HUES48 (cell line): Measurements from ENCODE around the gene MBOAT1.
"Not testable (repeated sequence)": the region's sequence is repeated elsewhere in the genome, so short reads cannot be mapped to it uniquely, and the experiment has no call there.

Source experiments
- H3K27ac ChIP-seq: one replicate; pipeline ENCODE4 v1.7.0; 2013; ENCODE audit warnings: low read depth, low read length, inconsistent platforms
- H3K27me3 ChIP-seq: 2 replicates; pipeline ENCODE4 v1.6.1; 2013; ENCODE audit warnings: mild to moderate bottlenecking, low read length; ENCODE audit not compliant: control insufficient read depth, insufficient read depth
- H3K36me3 ChIP-seq: 2 replicates; pipeline ENCODE4 v1.6.1; 2013; ENCODE audit warnings: low read length; ENCODE audit not compliant: control insufficient read depth, insufficient read depth
- H3K4me1 ChIP-seq: 2 replicates; pipeline ENCODE4 v1.6.1; 2013; ENCODE audit warnings: mild to moderate bottlenecking, low read length; ENCODE audit not compliant: control insufficient read depth, insufficient read depth
- H3K4me3 ChIP-seq: 2 replicates; pipeline ENCODE4 v1.5.1; 2013; ENCODE audit warnings: mild to moderate bottlenecking, low read depth, low read length
- H3K9ac ChIP-seq: 2 replicates; pipeline ENCODE4 v1.6.1; 2013; ENCODE audit warnings: mild to moderate bottlenecking, low read depth, low read length, moderate library complexity
- H3K9me3 ChIP-seq: 2 replicates; pipeline ENCODE4 v1.6.1; 2013; ENCODE audit warnings: low read length; ENCODE audit not compliant: control insufficient read depth, insufficient read depth

MBOAT1 gene

GRCh38 chr6:20182069-20182468, 30.2 kb downstream of the MBOAT1 start:
- H3K9me3 ChIP-seq = no peaks in the 10 kb centered on the region
- H3K4me1 ChIP-seq = no peaks in the 10 kb centered on the region
- H3K27ac ChIP-seq = no peak overlapping the region

GRCh38 chr6:20180935-20181334, 31.3 kb downstream of the MBOAT1 start:
- Histone ChIP-seq H3K27me3 (no peaks in the 10 kb centered on the region), H3K9me3 (no peaks in the 10 kb centered on the region), H3K36me3 (no peaks in the 10 kb centered on the region), H3K9ac (no peak overlapping the region), H3K4me3 (no peak overlapping the region), H3K27ac (no peak overlapping the region), H3K4me1 (no peaks in the 10 kb centered on the region)

More at GRCh38 chr6:20182069-20182468, 30.2 kb downstream of the MBOAT1 start:
- no peak overlapping the region for H3K4me3 ChIP-seq
- no peak overlapping the region for H3K9ac ChIP-seq
- H3K36me3 ChIP-seq = no peaks in the 10 kb centered on the region
- H3K27me3 ChIP-seq = no peaks in the 10 kb centered on the region

GRCh38 chr6:20179287-20180045, 32.8 kb downstream of the MBOAT1 start:
- H3K36me3 ChIP-seq, H3K27ac ChIP-seq, H3K9ac ChIP-seq, H3K4me1 ChIP-seq, H3K27me3 ChIP-seq, H3K9me3 ChIP-seq, H3K4me3 ChIP-seq: not testable (repeated sequence)

- H3K27me3 ChIP-seq = no peaks in the 10 kb centered on the region
- H3K4me3 ChIP-seq = no peak overlapping the region
- H3K4me1 ChIP-seq = no peaks in the 10 kb centered on the region
- no peak overlapping the region for H3K27ac ChIP-seq
- H3K9ac ChIP-seq = no peak overlapping the region
- H3K36me3 ChIP-seq = no peaks in the 10 kb centered on the region
- no peaks in the 10 kb centered on the region for H3K9me3 ChIP-seq
Observed at GRCh38 chr6:20178327-20178726, 33.9 kb downstream of the MBOAT1 start.

GRCh38 chr6:20175810-20176410, 36.4 kb downstream of the MBOAT1 start:
- no peaks in the 10 kb centered on the region for H3K9me3 ChIP-seq
- H3K27ac ChIP-seq = no peak overlapping the region
- no peaks in the 10 kb centered on the region for H3K27me3 ChIP-seq
- no peak overlapping the region for H3K4me3 ChIP-seq
- no peak overlapping the region for H3K9ac ChIP-seq
- no peaks in the 10 kb centered on the region for H3K36me3 ChIP-seq
- no peaks in the 10 kb centered on the region for H3K4me1 ChIP-seq

- Histone ChIP-seq H3K36me3 (no peaks in the 10 kb centered on the region), H3K4me1 (no peaks in the 10 kb centered on the region), H3K9ac (no peak overlapping the region), H3K9me3 (no peaks in the 10 kb centered on the region), H3K4me3 (no peak overlapping the region), H3K27ac (no peak overlapping the region), H3K27me3 (no peaks in the 10 kb centered on the region)
Observed at GRCh38 chr6:20173833-20174792, 38.2 kb downstream of the MBOAT1 start.

GRCh38 chr6:20172842-20173456, 39.3 kb downstream of the MBOAT1 start:
- H3K9ac ChIP-seq = no peak overlapping the region
- H3K9me3 ChIP-seq = no peaks in the 10 kb centered on the region
- no peaks in the 10 kb centered on the region for H3K4me1 ChIP-seq
- no peak overlapping the region for H3K4me3 ChIP-seq
- no peaks in the 10 kb centered on the region for H3K27me3 ChIP-seq
- no peaks in the 10 kb centered on the region for H3K36me3 ChIP-seq
- H3K27ac ChIP-seq = no peak overlapping the region

- H3K9me3 ChIP-seq = no peaks in the 10 kb centered on the region
- no peak overlapping the region for H3K27ac ChIP-seq
- no peaks in the 10 kb centered on the region for H3K36me3 ChIP-seq
- H3K4me3 ChIP-seq = no peak overlapping the region
- H3K27me3 ChIP-seq = no peaks in the 10 kb centered on the region
- no peaks in the 10 kb centered on the region for H3K4me1 ChIP-seq
- no peak overlapping the region for H3K9ac ChIP-seq
Observed at GRCh38 chr6:20170455-20171148, 41.7 kb downstream of the MBOAT1 start.

- H3K9ac ChIP-seq = no peak overlapping the region
- H3K27ac ChIP-seq = no peak overlapping the region
- no peaks in the 10 kb centered on the region for H3K9me3 ChIP-seq
- H3K4me1 ChIP-seq = no peaks in the 10 kb centered on the region
- H3K36me3 ChIP-seq = no peaks in the 10 kb centered on the region
- H3K4me3 ChIP-seq = no peak overlapping the region
- H3K27me3 ChIP-seq = no peaks in the 10 kb centered on the region
Observed at GRCh38 chr6:20169786-20170185, 42.5 kb downstream of the MBOAT1 start.

- Histone ChIP-seq H3K27me3 (no peaks in the 10 kb centered on the region), H3K27ac (no peak overlapping the region), H3K9me3 (no peaks in the 10 kb centered on the region), H3K4me3 (no peak overlapping the region), H3K36me3 (no peaks in the 10 kb centered on the region), H3K4me1 (no peaks in the 10 kb centered on the region), H3K9ac (no peak overlapping the region)
Observed at GRCh38 chr6:20169119-20169557, 43.1 kb downstream of the MBOAT1 start.
